HepG2 (cell line): Measurements from ENCODE around the gene SEMA4A. TPM values are rescaled to one million over a fixed set of nuclear protein-coding genes. Genes with fewer than 3 reads are reported as not detected.

Experiments used
- ASH2L ChIP-seq: fragments of 300-600, 200-600 bp; sonication (generic); IDR thresholded peaks from 2 replicates; pipeline ENCODE4 v1.7.0; 2017; ENCODE audit warnings: low read depth, mild to moderate bottlenecking, moderate library complexity, mixed read lengths, low read length; ENCODE audit not compliant: insufficient read length
- CCAR2 ChIP-seq: fragments of 200-400 bp; formaldehyde crosslinking; optimal IDR thresholded peaks from 2 replicates; pipeline ENCODE3; 2018; ENCODE audit warnings: low read depth, mild to moderate bottlenecking, low read length, moderate library complexity
- HES4 ChIP-seq: sonication (generic); formaldehyde crosslinking; IDR thresholded peaks from 2 replicates; pipeline ENCODE4 v1.9.0; 2021; ENCODE audit warnings: mild to moderate bottlenecking, missing genetic modification reagents, borderline replicate concordance
- HOXA3 ChIP-seq: sonication (generic); formaldehyde crosslinking; IDR thresholded peaks from 2 replicates; pipeline ENCODE4 v1.5.0; 2020; ENCODE audit warnings: missing genetic modification reagents
- MAFF ChIP-seq: IDR thresholded peaks from 2 replicates; pipeline ENCODE4 v1.6.1; 2011; ENCODE audit warnings: low read depth, low read length, improper control_type of control experiment
- MEIS2 ChIP-seq: sonication (generic); formaldehyde crosslinking; IDR thresholded peaks from 2 replicates; pipeline ENCODE4 v1.9.0; 2021; ENCODE audit warnings: mild to moderate bottlenecking, missing genetic modification reagents
- NR0B2 ChIP-seq: sonication (generic); formaldehyde crosslinking; IDR thresholded peaks from 2 replicates; pipeline ENCODE4 v1.4.0; 2020; ENCODE audit warnings: mild to moderate bottlenecking, missing genetic modification reagents
- SRF ChIP-seq: IDR thresholded peaks from 2 replicates; pipeline ENCODE4 v1.6.1; 2011; ENCODE audit warnings: mild to moderate bottlenecking, low read depth, low read length, moderate library complexity
- TOE1 ChIP-seq: sonication (generic); formaldehyde crosslinking; IDR thresholded peaks from 2 replicates; pipeline ENCODE4 v1.4.0; 2020; ENCODE audit warnings: mild to moderate bottlenecking, missing genetic modification reagents
- ZBTB3 ChIP-seq: sonication (generic); formaldehyde crosslinking; IDR thresholded peaks from 2 replicates; pipeline ENCODE4 v1.4.0; 2020; ENCODE audit warnings: low read depth, mild to moderate bottlenecking, moderate library complexity, missing genetic modification reagents, borderline replicate concordance
- ZBTB46 ChIP-seq: sonication (generic); formaldehyde crosslinking; IDR thresholded peaks from 2 replicates; pipeline ENCODE4 v1.4.0; 2020; ENCODE audit warnings: mild to moderate bottlenecking, missing genetic modification reagents, borderline replicate concordance
- ZBTB7B ChIP-seq: sonication (generic); formaldehyde crosslinking; IDR thresholded peaks from 2 replicates; pipeline ENCODE4 v1.4.0; 2020; ENCODE audit warnings: missing genetic modification reagents
- ZNF562 ChIP-seq: sonication (generic); formaldehyde crosslinking; IDR thresholded peaks from 2 replicates; pipeline ENCODE4 v1.8.0; 2022; ENCODE audit warnings: missing genetic modification reagents, borderline replicate concordance
- ZNF629 ChIP-seq: sonication (generic); formaldehyde crosslinking; conservative IDR thresholded peaks from 2 replicates; pipeline ENCODE4 v1.5.0; 2020; ENCODE audit warnings: missing genetic modification reagents
- ZNF790 ChIP-seq: sonication (generic); formaldehyde crosslinking; IDR thresholded peaks from 2 replicates; pipeline ENCODE4 v1.8.0; 2022; ENCODE audit warnings: missing genetic modification reagents, mild to moderate bottlenecking, borderline replicate concordance
- ZNF841 ChIP-seq: sonication (generic); formaldehyde crosslinking; IDR thresholded peaks from 2 replicates; pipeline ENCODE4 v1.8.1; 2023; ENCODE audit warnings: missing genetic modification reagents, borderline replicate concordance
- polyA plus RNA-seq, 8 experiments: library from polyadenylated mRNA; depleted of rRNA in 3 of 8; stranded (reverse) in 7 of 8; unstranded in 1 of 8; fragments of >200 nt; fragmentation: Illumina TruSeq in 4 of 8; extraction: Trizol in 4 of 8; gene quantifications; 2 replicates each; pipeline versions ENCODE4 v1.2.1 to v1.2.3, GENCODE V29; 2011 to 2016; ENCODE audit warnings: low read depth in 4 of 8, missing spikeins in 1 of 8, mixed read lengths in 1 of 8; ENCODE audit not compliant: insufficient read depth in 1 of 8
- total RNA-seq, 5 experiments: library from RNA; depleted of rRNA; stranded (reverse); fragments of >200 nt; fragmentation: Illumina TruSeq; extraction: Trizol; gene quantifications; 2 replicates each; pipeline ENCODE4 v1.2.3, GENCODE V29; 2016; ENCODE audit warnings: low read depth in 1 of 5
- TF ChIP-seq, protein P1 (sequence below): sonication (generic); formaldehyde crosslinking; IDR thresholded peaks from 2 replicates; pipeline ENCODE4 v1.5.0; 2020; ENCODE audit warnings: mild to moderate bottlenecking, missing genetic modification reagents, moderate library complexity
- TF ChIP-seq, protein P2 (sequence below): sonication (generic); formaldehyde crosslinking; IDR thresholded peaks from 2 replicates; pipeline ENCODE4 v1.4.0; 2020; ENCODE audit warnings: missing genetic modification reagents
- TF ChIP-seq, protein P3 (sequence below), 2 experiments: sonication (generic) in 1 of 2; formaldehyde crosslinking in 1 of 2; IDR thresholded peaks; 2 replicates each; pipeline versions ENCODE4 v1.4.0 to v1.6.1; 2016 to 2020; ENCODE audit warnings: borderline replicate concordance in 1 of 2, low read depth in 1 of 2, mild to moderate bottlenecking in 1 of 2, missing genetic modification reagents in 1 of 2

The SEMA4A gene
- total and polyA plus RNA-seq, 2 of the 13 experiments (the other 11 are each of a cell fraction or from before 2014, with no cell fraction given): 0.09 to 0.20 TPM

- no peak for TF ChIP-seq HES4
- no peak for TF ChIP-seq TOE1 (CRISPR knock-in tag)
- TF ChIP-seq MEIS2 (CRISPR knock-in tag): no peak
- no peak for TF ChIP-seq CCAR2
- TF ChIP-seq, protein P1, sequence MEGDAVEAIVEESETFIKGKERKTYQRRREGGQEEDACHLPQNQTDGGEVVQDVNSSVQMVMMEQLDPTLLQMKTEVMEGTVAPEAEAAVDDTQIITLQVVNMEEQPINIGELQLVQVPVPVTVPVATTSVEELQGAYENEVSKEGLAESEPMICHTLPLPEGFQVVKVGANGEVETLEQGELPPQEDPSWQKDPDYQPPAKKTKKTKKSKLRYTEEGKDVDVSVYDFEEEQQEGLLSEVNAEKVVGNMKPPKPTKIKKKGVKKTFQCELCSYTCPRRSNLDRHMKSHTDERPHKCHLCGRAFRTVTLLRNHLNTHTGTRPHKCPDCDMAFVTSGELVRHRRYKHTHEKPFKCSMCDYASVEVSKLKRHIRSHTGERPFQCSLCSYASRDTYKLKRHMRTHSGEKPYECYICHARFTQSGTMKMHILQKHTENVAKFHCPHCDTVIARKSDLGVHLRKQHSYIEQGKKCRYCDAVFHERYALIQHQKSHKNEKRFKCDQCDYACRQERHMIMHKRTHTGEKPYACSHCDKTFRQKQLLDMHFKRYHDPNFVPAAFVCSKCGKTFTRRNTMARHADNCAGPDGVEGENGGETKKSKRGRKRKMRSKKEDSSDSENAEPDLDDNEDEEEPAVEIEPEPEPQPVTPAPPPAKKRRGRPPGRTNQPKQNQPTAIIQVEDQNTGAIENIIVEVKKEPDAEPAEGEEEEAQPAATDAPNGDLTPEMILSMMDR (CRISPR knock-in tag): peak; percentile 92
- TF ChIP-seq ZBTB7B: 0 out of 2 replicates have a peak, but pooled peaks have one; percentile 23
- no peak for TF ChIP-seq SRF
- TF ChIP-seq ZNF841 (CRISPR knock-in tag): no peak
- peak; percentile 29; the same call in 1 of the 2 replicates for TF ChIP-seq HOXA3 (CRISPR knock-in tag)
- no peak for TF ChIP-seq ZBTB46 (CRISPR knock-in tag)
- TF ChIP-seq, protein P2, sequence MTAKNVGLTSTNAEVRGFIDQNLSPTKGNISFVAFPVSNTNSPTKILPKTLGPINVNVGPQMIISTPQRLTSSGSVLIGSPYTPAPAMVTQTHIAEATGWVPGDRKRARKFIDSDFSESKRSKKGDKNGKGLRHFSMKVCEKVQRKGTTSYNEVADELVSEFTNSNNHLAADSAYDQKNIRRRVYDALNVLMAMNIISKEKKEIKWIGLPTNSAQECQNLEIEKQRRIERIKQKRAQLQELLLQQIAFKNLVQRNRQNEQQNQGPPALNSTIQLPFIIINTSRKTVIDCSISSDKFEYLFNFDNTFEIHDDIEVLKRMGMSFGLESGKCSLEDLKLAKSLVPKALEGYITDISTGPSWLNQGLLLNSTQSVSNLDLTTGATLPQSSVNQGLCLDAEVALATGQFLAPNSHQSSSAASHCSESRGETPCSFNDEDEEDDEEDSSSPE (CRISPR knock-in tag): 0 out of 2 replicates have a peak, but pooled peaks have one; percentile 15
- TF ChIP-seq ASH2L: no peak
- TF ChIP-seq ZNF629 (CRISPR knock-in tag): no peak
- no peak for TF ChIP-seq MAFF
- TF ChIP-seq ZNF562: no peak
- TF ChIP-seq, protein P3, sequence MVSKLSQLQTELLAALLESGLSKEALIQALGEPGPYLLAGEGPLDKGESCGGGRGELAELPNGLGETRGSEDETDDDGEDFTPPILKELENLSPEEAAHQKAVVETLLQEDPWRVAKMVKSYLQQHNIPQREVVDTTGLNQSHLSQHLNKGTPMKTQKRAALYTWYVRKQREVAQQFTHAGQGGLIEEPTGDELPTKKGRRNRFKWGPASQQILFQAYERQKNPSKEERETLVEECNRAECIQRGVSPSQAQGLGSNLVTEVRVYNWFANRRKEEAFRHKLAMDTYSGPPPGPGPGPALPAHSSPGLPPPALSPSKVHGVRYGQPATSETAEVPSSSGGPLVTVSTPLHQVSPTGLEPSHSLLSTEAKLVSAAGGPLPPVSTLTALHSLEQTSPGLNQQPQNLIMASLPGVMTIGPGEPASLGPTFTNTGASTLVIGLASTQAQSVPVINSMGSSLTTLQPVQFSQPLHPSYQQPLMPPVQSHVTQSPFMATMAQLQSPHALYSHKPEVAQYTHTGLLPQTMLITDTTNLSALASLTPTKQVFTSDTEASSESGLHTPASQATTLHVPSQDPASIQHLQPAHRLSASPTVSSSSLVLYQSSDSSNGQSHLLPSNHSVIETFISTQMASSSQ (IDR thresholded peaks at IDR 0.05; ENCODE audit: low read depth): no peak
- TF ChIP-seq, protein P3 (CRISPR knock-in tag; IDR thresholded peaks at IDR 0.05; ENCODE audit: borderline replicate concordance): no peak
- no peak for TF ChIP-seq ZBTB3 (CRISPR knock-in tag)
- no peak for TF ChIP-seq ZNF790 (CRISPR knock-in tag)
- no peak for TF ChIP-seq NR0B2 (CRISPR knock-in tag)
Measured at GRCh38 chr1:156146020-156146768, 7.2 kb upstream of the SEMA4A start (continued).
